Measurements from ENCODE around the gene ROBO1. TPM values are rescaled to one million over a fixed set of nuclear protein-coding genes. Genes with fewer than 3 reads are reported as not detected.
"Not testable (repeated sequence)": the region's sequence is repeated elsewhere in the genome, so short reads cannot be mapped to it uniquely, and the experiment has no call there.

ROBO1 gene
- total RNA-seq, 1 experiment from 2014 or later, result 0.25 TPM

DNA sequence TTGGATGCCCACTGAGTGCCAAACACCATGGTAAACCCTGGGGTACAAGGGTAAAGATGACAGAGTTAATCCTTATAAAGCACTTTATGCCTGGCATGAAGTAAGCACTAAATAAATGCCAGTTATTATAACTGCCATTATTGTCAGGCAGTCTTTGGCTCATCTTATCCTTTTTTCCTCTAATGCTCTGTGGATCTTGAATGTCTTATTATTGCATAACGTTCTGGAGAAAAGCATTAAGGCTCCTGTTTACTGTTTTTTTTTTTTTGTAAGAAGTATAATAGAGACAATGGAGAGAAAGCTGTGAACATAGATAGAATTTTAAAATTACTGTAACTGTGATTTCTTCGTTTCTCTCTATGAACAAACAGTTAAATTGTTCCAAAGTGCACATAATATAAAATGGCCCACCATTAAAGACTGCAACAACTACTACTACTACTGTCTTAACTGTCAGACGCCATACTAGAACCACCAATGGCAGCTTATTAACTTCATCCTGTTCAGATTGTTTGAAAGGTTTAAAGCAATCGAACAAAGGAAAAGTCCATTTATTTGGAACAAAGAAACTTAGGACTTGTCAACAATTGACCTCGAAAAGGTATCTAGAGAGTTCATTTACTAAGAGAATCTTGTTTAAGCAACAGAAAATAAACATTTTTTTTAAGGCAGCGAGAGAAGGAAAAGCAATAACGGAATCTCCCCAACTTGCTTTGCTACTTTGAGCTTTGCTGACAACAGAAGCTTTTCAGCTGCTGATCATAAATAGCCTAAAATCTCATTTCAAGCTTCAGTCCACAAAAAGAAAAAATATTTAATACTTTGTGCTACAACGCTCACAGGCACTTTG is 520.7 kb downstream of the ROBO1 start:
- DNase-seq (ENCODE audit: low spot score), result no peak

DNA sequence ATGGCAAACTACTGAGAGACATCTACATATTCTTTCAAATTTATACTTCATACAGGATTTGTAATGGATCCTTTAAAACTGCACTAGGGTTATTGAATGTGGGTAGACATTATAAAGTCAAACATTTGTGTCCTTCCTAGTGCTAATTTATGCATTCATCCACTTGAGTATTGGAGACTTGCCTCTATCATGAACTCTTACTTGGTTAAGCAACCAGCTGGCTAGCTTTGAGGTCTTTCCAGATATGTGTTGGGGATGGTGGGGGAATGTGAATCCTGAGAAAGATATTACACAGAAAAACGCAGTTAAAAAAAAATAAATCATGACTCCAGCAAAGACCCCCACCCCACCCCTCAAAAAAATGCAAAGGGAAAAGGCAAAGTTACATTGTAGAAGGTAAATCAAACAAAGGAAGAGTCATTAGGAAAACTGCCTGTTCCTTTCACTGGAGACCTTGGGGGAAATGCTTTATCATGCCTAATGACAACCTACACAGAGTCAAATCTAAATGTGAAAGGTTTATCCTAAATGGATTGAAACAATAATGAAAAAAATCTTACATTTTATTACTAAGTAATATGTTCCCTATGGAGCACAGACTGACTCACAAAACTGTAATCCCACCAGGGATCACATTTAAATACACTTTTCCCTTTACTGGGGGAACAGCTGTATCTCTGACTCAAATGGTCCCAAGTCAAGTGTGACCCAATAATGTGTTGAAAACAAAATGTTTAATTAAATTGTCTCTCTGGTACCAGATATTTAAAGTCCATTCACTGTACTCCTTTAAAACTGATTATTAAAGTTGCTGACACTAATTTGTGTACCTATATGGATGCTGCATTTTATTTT is 522.3 kb downstream of the ROBO1 start:
- no peak for DNase-seq (ENCODE audit: low spot score)

DNA sequence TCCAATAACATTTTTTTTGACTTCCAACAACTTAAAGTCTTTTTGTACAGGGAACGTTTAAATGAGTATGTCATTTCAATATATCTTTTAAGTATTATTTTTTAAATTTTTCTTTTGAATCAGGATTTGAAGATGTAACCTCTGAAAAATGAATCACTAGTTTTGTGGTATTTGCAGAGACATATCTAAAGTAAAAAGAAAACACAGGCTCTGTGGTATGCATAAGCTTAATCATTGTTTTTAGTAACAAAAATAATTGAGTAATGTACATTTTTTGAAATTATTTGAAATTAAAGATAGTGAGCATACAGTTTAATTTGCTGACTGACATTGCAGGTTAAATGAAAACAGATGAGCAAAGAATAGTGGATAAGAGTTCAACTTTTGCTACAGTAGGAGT is 531.3 kb downstream of the ROBO1 start:
- no peak for DNase-seq (ENCODE audit: low spot score)

DNA sequence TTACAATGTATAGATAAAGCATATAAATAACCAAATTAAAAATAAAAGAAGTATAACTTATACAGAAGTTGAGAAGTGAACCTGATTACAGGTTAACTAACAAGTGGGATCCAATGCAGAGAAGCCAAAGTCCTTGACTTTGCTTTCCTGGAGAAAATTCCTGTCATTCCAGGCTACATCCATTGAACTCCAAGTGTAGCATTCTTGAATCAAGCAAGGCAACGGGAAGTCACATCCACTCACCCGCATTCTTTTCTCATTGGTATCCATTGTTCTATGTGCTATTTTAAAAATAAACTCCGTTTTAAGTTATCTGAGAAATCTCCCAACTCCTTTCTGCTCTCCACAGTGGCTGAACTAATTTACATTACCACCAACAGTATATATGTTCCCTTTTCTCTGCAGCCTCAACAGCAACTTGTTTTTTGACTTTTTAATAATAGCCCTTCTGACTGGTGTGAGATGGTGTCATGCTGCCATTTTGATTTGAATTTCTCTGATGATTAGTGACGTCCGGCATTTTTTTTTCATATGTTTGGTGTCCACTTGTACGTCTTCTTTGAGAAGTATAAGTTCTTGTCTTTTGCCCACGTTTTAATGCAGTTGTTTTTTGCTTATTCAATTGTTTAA is 534.3 kb downstream of the ROBO1 start:
- DNase-seq (ENCODE audit: low spot score), result no peak

DNA sequence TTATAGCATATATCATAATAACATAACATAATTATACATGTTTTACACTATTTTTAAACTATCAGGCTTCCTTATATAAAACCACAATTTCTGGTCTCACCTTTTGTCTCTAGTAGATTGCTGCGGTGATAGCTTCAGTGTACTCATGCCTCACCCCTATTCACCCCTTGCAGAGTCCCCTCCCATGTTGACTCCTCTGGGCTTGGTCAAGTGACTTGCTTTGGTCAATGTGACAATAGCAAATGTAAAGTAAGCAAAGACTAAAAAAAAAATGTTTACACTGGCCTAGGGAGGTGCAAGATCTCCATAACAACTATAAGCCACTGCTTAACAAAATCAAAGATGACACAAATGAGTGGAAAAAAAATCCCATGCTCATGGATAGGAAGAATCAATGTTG is 537.5 kb downstream of the ROBO1 start:
- DNase-seq (ENCODE audit: low spot score), result no peak

DNA sequence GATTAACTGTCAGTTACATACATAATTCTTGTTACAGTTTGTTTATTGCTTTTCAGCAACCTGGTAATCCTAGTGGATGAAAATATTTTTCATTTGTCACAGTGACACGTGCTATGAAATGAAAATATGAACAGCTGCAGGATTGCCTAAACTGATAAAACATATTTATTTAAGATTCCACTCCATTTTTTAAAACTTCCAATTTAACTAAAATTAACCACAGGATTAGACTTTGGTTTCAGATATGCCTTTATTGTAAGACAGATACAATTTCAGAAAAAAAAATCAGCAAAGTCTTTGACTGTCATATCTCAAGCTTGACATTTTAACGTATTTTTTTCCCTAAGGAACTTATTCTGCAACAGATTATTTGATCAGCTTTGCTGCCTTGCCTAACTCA is 550.7 kb downstream of the ROBO1 start:
- DNase-seq (ENCODE audit: low spot score), result no peak

DNA sequence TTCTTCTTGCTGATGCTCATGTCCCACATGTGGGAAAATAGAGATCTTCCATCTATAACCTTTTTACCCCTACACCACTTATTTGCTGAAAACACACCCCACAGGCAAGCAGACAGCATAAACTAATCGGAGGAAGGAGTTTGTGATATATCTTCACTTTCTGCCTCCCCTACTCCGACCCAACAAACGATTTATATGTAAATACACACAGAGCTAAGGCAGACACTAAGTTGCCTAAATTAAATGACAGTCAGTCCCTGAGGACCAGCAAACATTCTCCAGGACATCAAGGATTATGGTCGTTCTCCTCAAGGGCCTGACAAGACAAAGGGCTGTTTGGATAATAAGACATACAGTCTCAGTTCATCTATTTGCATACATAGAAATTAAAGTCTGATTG is 552.5 kb downstream of the ROBO1 start:
- DNase-seq (ENCODE audit: low spot score), result no peak

DNA sequence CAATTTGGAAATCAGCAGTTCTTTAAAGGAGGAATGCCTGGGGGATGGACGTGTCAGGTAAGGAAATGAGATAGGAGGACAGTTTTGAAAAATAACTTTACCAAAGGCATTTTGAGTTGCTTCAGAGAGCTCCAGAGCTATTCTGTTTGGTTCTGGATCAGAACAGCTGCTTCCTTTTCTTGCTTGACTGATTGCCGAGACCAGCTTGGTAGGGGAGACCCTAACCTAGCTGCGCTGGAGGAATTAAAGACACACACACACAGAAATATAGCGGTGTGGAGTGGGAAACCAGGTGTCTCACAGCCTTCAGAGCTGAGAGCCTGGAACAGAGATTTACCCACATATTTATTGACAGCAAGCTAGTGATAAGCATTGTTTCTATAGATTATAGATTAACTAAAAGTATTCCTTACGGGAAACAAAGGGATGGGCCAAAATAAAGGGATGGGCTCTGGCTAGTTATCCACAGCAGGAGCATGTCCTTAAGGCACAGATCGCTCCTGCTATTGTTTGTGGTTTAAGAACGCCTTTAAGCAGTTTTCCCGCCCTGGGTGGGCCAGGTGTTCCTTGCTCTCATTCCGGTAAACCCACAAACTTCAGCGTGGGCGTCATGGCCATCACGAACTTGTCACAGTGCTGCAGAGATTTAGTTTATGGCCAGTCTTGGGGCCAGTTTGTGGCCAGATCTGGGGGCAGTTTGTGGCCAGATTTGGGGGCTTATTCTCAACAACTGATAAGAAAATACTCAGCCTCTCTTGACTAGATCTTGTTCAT is 556.0 kb downstream of the ROBO1 start:
- no peak for DNase-seq (ENCODE audit: low spot score)

DNA sequence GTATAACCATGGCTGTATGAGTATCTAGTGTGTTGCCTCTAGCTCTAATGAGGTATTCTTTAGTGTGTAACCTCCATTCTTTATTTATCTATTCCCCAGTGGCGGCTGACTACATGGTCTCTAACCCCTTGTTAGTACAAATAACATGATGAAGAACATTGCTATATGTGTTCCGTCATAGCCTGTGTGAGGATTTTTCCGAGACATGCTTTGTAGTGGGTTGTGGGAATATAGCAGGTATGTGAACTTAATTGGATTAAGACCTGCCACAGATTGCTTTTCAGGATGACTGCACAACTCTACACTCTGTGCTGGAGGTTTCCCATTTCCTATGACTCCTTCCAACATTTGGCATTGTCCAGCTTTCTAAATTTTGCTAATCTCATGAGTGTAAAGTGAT is 563.4 kb downstream of the ROBO1 start:
- DNase-seq (ENCODE audit: low spot score), result no peak

DNA sequence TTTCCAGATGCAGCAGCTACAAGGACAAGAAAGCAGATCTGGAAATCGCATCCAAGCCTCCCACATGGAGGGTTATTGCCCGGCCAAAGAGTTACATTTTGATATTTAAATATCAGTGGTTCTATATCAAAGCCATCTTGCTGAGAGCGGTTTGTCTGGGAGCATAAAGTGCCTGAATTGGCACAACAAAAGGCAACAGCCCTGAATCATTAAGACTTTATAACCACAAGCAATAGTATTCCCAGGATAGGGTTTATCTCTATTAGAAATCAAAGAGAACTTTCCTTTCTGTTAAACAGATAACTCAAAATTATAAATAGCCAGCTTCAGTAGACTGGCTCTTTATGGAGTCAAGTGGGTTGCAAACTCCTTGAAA is 564.7 kb downstream of the ROBO1 start:
- DNase-seq (ENCODE audit: low spot score), result no peak

DNA sequence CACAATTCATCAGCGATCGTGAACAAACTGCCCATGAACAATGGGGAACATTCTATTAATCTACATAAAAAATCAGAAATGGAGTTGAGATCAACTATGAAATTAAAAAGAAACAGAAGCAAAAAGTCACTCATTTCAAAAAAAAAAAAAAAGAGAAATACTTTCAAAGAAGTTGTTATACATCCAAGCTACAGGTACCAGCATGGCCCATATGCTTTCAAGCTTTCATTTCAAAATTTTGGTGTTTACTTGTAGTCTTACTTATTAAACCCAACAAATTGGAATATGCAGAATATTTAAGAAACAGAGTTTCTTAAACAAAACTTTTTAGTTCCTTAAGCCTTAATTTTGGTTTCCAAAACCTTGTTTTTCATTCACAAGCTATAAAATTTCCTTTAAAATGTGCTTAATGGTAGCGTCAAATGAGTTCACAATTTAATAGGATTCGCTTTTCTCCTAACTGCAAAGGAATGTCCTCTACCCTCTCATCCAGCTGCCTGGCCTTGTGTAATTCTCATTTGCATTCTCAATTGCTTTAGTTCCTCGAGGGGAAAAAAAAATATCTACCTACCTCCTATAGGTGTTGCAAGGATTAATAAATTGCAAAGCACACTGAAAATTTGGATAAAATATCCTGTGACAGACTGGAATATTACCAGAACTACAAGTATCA is 565.2 kb downstream of the ROBO1 start:
- no peak for DNase-seq (ENCODE audit: low spot score)

DNA sequence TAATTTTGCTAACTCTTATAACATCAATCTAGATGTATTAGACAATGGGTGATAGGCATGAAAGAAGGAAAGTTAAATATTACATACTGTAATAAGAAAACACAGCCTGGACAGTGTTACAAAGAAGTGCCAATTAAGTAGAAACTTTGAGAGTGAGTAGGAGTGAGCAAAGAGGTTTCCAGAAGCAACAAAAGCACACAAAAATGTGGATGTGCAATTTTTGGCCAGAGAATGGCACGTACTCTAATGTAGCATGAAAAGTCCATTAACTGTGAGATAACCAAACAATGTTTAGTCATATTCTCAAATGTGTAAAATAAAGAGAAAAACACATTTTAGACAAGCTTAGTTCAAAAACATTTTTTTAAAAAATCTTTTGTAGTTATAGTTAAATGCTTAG is 567.3 kb downstream of the ROBO1 start:
- no peak for DNase-seq (ENCODE audit: low spot score)

DNA sequence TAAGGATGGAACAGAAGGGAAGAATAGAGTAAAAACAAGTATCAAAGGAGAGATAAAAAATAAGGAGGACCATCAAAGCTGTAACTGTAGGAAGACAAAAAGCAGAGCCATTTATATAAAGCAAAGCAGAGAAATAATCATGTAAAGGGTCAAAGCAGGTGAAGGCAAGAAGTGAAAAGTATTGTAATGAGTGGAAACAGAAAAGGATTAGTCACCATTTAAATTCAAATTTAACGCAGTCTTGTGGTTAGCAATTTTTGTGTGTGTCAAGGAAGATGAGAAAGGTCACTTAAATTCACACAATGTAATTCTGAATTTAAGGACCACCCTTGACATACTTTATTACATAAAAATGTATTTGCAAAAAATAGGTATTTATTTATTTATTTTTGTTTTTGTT is 567.8 kb downstream of the ROBO1 start:
- DNase-seq (ENCODE audit: low spot score), result no peak

DNA sequence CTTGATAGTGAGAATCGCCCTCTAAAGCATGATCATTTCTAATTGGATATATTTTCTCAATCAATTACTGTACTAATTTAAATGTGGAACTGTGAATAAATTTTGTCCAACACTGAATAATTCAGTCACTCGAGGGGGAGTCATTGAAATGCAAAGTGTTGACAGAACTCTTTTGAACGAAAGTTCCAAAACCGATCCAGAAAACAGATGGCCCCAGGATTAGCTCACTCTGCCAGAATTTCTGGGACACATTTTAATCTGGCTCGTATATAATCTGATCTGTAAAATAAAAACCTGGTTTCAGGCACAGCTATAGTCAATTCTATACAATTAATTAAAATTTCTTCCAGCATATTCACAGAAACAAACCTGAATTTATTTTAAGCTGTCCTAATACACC is 580.4 kb downstream of the ROBO1 start:
- no peak for DNase-seq (ENCODE audit: low spot score)

DNA sequence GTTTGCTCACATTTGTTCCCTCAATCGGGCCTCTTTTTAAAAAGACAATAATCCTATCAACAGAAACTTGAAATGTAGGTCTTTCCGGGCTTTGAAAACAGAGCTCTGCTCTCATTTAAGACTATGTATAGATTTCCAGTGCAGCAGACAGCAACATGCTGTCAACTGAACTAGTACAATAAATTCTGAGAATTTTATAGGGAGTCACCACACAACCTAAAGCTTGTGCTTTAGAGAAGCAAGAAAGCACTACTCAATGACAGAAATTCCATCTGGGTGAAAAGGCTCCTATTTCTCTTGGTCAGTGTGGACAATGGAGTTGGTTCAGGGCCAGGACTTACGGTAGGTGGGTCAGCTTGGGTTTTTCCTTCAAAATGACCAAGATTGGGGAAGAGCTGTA is 583.5 kb downstream of the ROBO1 start:
- DNase-seq (ENCODE audit: low spot score), result no peak

DNA sequence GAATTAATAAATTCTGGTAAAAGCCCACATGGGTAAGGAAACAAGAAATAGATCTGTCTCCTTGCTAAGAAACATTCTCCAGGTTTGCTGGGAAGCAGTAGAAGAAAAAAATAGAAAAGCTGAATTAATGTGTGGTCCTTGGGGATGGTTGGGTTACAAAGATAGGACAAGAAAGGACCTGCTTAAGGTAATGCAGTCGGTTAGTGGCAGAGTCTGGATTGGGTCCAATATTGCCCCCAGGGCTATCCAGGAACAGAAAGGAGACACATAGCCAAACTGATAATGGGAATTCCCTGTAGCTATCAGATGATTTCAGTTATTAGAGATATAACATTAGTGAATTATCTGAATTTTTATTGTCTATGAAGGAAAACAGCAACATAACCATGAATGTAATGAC is 584.3 kb downstream of the ROBO1 start:
- DNase-seq (ENCODE audit: low spot score), result no peak

DNA sequence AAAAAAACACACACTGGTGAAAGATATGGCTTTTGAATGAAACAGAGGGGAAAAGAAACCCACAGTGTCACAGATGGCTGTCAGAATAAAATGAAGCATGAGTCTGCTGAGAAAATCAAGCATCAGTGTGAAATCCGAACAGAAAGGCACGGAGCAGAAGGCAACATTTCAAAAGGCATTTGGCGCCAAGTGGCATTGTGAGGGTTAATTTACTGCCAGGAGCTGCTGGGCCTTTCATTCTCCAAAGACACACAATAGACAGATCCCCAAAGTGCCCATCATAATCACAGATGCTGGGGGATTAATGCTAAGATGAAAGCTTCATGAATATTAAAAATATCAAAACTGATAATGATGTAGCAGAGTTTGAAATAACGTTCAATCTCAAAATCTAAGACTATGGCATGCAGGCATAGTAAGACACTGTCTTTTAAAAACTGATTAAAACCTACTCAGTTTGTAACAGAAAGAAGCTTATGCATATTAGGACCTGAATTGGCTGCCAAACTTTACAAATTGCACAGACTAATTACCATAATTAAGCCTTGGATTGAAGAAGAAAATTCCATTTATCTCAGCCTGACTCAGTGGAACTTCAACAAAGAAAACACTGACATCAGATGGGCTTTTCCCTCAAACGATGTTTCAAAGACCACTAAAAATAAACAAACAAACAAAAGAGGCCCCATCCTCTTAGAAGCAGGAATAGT is 589.2 kb downstream of the ROBO1 start:
- no peak for DNase-seq (ENCODE audit: low spot score)

DNA sequence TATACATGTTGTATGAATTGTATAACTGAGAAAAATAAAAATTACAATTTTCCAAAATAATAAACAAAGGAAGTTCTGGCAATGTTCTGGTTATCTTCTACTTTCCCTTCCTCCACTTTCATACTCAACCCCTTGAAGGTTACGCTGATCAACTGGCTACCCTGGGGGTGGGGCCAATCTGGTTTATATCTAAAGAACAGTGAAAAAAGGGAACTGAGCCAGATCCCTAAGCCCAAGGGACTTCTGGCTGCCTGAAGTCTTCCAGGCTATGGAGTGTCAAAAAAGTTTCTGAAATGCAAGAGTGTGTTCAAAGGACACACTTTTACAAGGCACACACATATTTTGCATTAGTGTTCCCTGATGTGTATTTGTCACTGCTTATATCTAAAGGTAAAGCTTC is 591.9 kb downstream of the ROBO1 start:
- no peak for DNase-seq (ENCODE audit: low spot score)

DNA sequence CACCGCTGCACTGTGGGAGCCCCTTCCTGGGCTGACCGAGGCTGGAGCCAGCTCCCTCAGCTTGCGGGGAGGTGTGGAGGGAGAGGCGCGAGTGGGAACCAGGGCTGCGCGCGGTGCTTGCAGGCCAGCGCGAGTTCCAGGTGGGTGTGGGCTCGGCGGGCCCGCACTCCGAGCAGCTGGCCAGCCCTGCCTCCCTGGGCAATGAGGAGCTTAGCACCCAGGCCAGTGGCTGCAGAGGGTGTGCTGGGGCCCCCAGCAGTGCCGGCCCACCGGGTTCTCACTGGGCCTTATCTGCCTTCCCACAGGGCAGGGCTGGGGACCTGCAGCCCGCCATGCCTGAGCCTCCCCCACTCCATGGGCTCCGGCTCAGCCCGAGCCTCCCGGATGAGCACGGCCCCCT is 594.5 kb downstream of the ROBO1 start:
- not testable (repeated sequence) for DNase-seq (ENCODE audit: low spot score)

DNA sequence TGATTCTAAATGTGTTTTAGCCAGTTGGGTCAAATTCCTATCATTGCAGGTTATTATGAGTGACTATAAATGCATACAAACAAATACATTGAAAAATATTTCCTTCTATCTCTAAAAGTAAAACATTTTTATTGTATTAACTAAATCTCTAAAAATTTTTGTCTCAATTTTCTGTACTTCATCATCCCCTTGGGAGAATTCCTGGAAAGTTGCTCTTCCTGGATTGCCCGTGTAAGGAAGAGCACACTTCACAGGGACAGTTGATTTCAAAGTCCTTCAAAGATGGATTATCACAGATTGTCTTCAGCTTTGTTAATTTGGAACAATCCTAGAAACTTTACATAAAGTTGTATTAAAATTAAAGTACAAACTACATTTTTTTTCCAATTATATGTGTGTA is 595.6 kb downstream of the ROBO1 start:
- DNase-seq (ENCODE audit: low spot score), result no peak

DNA sequence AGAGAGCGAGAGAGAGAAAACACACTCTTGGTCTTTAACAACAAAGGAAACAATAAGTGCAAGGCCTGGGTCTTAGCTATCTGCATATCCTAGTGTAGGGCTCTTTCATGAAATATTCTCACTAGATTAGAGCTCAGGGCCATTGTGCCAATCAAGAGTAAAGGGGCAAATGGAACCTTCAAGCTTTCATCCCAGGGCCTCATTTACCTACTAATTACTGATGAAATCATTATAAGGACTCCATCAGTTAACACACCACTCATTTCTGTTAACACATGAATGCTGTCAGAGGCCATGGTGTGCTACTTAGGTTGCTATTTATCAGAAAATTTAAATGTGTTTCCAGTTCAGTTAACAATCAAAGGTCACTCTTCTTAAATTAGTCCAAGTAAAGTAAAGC is 597.8 kb downstream of the ROBO1 start:
- no peak for DNase-seq (ENCODE audit: low spot score)
